H9 (cell line): ENCODE data around the gene TBC1D10B. TPM values are rescaled to one million over a fixed set of nuclear protein-coding genes. Genes with fewer than 3 reads are reported as not detected.

Source experiments
- DNase-seq: peaks from one replicate; pipeline ENCODE4 v3.0.0-alpha.2; 2017
- H2AFZ ChIP-seq: one replicate; pipeline ENCODE4 v1.6.1; 2013; ENCODE audit warnings: mild to moderate bottlenecking, low read length, control low read depth, moderate library complexity
- H2AK5ac ChIP-seq: 2 replicates; pipeline ENCODE4 v1.6.1; 2013; ENCODE audit warnings: low read length, control low read depth, mixed read lengths; ENCODE audit not compliant: insufficient read length
- H2BK120ac ChIP-seq: one replicate; pipeline ENCODE4 v1.6.1; 2013; ENCODE audit warnings: low read depth, mild to moderate bottlenecking, low read length, control low read depth, inconsistent platforms; ENCODE audit not compliant: poor library complexity, severe bottlenecking
- H2BK12ac ChIP-seq: 2 replicates; pipeline ENCODE4 v1.6.1; 2013; ENCODE audit warnings: low read length, control low read depth, mixed read lengths, low read depth; ENCODE audit not compliant: insufficient read length
- H2BK15ac ChIP-seq: 2 replicates; pipeline ENCODE4 v1.6.1; 2013; ENCODE audit warnings: low read depth, low read length, control low read depth
- H2BK20ac ChIP-seq: one replicate; pipeline ENCODE4 v1.6.1; 2013; ENCODE audit warnings: low read depth, mild to moderate bottlenecking, low read length, control low read depth, inconsistent platforms; ENCODE audit not compliant: poor library complexity, severe bottlenecking
- H2BK5ac ChIP-seq: 2 replicates; pipeline ENCODE4 v1.6.1; 2013; ENCODE audit warnings: low read length, control low read depth, mixed read lengths; ENCODE audit not compliant: insufficient read length
- H3K14ac ChIP-seq: 2 replicates; pipeline ENCODE4 v1.6.1; 2013; ENCODE audit warnings: low read length, control low read depth; ENCODE audit not compliant: insufficient read depth
- H3K18ac ChIP-seq: 2 replicates; pipeline ENCODE4 v1.6.1; 2013; ENCODE audit warnings: low read depth, mild to moderate bottlenecking, mixed read lengths, low read length, control low read depth; ENCODE audit not compliant: insufficient read length
- H3K23ac ChIP-seq: 2 replicates; pipeline ENCODE4 v1.6.1; 2013; ENCODE audit warnings: low read length, control low read depth, mixed read lengths, low read depth; ENCODE audit not compliant: insufficient read length
- H3K23me2 ChIP-seq: 2 replicates; pipeline ENCODE4 v1.6.1; 2013; ENCODE audit warnings: low read depth, mild to moderate bottlenecking, mixed read lengths, low read length, control low read depth; ENCODE audit not compliant: insufficient read length, poor library complexity, severe bottlenecking
- H3K27ac ChIP-seq: 2 replicates; pipeline ENCODE4 v1.5.1; 2013; ENCODE audit warnings: low read length, control low read depth, mixed read lengths, low read depth; ENCODE audit not compliant: insufficient read length
- H3K27me3 ChIP-seq: 2 replicates; pipeline ENCODE4 v1.6.1; 2013; ENCODE audit warnings: low read length, control low read depth, inconsistent platforms; ENCODE audit not compliant: insufficient read depth
- H3K4ac ChIP-seq: 2 replicates; pipeline ENCODE4 v1.6.1; 2013; ENCODE audit warnings: low read depth, mild to moderate bottlenecking, control low read depth, inconsistent platforms, low read length, moderate library complexity
- H3K4me1 ChIP-seq: 2 replicates; pipeline ENCODE4 v1.6.1; 2013; ENCODE audit warnings: low read length, control low read depth, inconsistent platforms; ENCODE audit not compliant: insufficient read depth
- H3K4me2 ChIP-seq: 2 replicates; pipeline ENCODE4 v1.6.1; 2013; ENCODE audit warnings: low read length, control low read depth, mixed read lengths; ENCODE audit not compliant: insufficient read length, insufficient read depth
- H3K56ac ChIP-seq: 2 replicates; pipeline ENCODE4 v1.6.1; 2013; ENCODE audit warnings: low read depth, mild to moderate bottlenecking, mixed read lengths, low read length, control low read depth; ENCODE audit not compliant: insufficient read length
- H3K79me1 ChIP-seq: 2 replicates; pipeline ENCODE4 v1.6.1; 2013; ENCODE audit warnings: low read depth, mild to moderate bottlenecking, moderate library complexity, low read length, control low read depth, inconsistent platforms; ENCODE audit not compliant: insufficient read depth, poor library complexity, severe bottlenecking
- H3K79me2 ChIP-seq: 2 replicates; pipeline ENCODE4 v1.6.1; 2013; ENCODE audit warnings: low read length, control low read depth, inconsistent platforms; ENCODE audit not compliant: insufficient read depth
- H3K9ac ChIP-seq: 2 replicates; pipeline ENCODE4 v1.6.1; 2013; ENCODE audit warnings: low read length, control low read depth, mixed read lengths; ENCODE audit not compliant: insufficient read length; ENCODE audit errors: extremely low read depth
- H3K9me3 ChIP-seq: one replicate; pipeline ENCODE4 v1.6.1; 2013; ENCODE audit warnings: low read depth, low read length, inconsistent platforms; ENCODE audit not compliant: control insufficient read depth
- H3T11ph ChIP-seq: one replicate; pipeline ENCODE4 v1.6.1; 2013; ENCODE audit warnings: mild to moderate bottlenecking, low read length, control low read depth, inconsistent platforms
- H4K20me1 ChIP-seq: one replicate; pipeline ENCODE4 v1.6.1; 2013; ENCODE audit not compliant: control insufficient read depth, insufficient read length, insufficient read depth
- H4K5ac ChIP-seq: 2 replicates; pipeline ENCODE4 v1.6.1; 2013; ENCODE audit warnings: low read depth, mild to moderate bottlenecking, mixed read lengths, low read length, control low read depth; ENCODE audit not compliant: insufficient read length
- H4K8ac ChIP-seq: replicated peaks from 2 replicates; pipeline ENCODE4 v1.6.1; 2013; ENCODE audit warnings: low read length, control low read depth, mixed read lengths, low read depth; ENCODE audit not compliant: insufficient read length
- H4K91ac ChIP-seq: 2 replicates; pipeline ENCODE4 v1.6.1; 2013; ENCODE audit warnings: low read depth, mild to moderate bottlenecking, moderate library complexity, mixed read lengths, low read length, control low read depth; ENCODE audit not compliant: insufficient read length
- H3K27ac Mint-ChIP-seq, 3 experiments: 2 replicates in 2 of 3; 3 replicates in 1 of 3; pipeline ENCODE4 v1.8.0; 2020 to 2021; ENCODE audit warnings: mixed read lengths in 3 of 3, mild to moderate bottlenecking in 1 of 3, moderate library complexity in 1 of 3
- H3K27me3 Mint-ChIP-seq: 2 replicates; pipeline ENCODE4 v1.8.0; 2021; ENCODE audit warnings: low read depth, mild to moderate bottlenecking, moderate library complexity, mixed read lengths
- H3K36me3 Mint-ChIP-seq, 3 experiments: 2 replicates in 2 of 3; 3 replicates in 1 of 3; pipeline ENCODE4 v1.8.0; 2020 to 2021; ENCODE audit warnings: low read depth in 3 of 3, mixed read lengths in 3 of 3; ENCODE audit not compliant: insufficient read depth in 1 of 3
- H3K4me1 Mint-ChIP-seq, 2 experiments: 2 replicates each; pipeline ENCODE4 v1.8.0; 2020; ENCODE audit warnings: mixed read lengths in 2 of 2
- H3K4me3 Mint-ChIP-seq, 2 experiments: 2 replicates in 1 of 2; 3 replicates in 1 of 2; pipeline ENCODE4 v1.8.0; 2020 to 2021; ENCODE audit warnings: mild to moderate bottlenecking in 2 of 2, mixed read lengths in 2 of 2, moderate library complexity in 1 of 2
- H3K9me3 Mint-ChIP-seq, 2 experiments: 2 replicates in 1 of 2; 3 replicates in 1 of 2; pipeline ENCODE4 v1.8.0; 2020; ENCODE audit warnings: mild to moderate bottlenecking in 2 of 2, mixed read lengths in 2 of 2, moderate library complexity in 1 of 2
- WGBS: extraction: QIAGEN DNeasy Blood & Tissue Kit; methylation state at CpG from one replicate; pipeline ENCODE4 v1.1.7; 2013; ENCODE audit warnings: missing lambda C conversion rate, low lambda C conversion rate, mixed read lengths; ENCODE audit not compliant: insufficient read length; ENCODE audit errors: extremely low coverage; 5-methylcytosine and 5-hydroxymethylcytosine counted together
- total RNA-seq: library from RNA; stranded (reverse); gene quantifications from 2 replicates; pipeline ENCODE4 v1.2.1, GENCODE V29; 2021
- TF ChIP-seq, protein P1 (sequence below): fragments of 200-600 bp; sonication (generic); conservative IDR thresholded peaks from 3 replicates; pipeline ENCODE4 v1.8.0; 2021; ENCODE audit warnings: antibody characterized with exemption, mild to moderate bottlenecking

The TBC1D10B gene
- total RNA-seq, 1 experiment from 2014 or later, result 25.6 TPM

DNA sequence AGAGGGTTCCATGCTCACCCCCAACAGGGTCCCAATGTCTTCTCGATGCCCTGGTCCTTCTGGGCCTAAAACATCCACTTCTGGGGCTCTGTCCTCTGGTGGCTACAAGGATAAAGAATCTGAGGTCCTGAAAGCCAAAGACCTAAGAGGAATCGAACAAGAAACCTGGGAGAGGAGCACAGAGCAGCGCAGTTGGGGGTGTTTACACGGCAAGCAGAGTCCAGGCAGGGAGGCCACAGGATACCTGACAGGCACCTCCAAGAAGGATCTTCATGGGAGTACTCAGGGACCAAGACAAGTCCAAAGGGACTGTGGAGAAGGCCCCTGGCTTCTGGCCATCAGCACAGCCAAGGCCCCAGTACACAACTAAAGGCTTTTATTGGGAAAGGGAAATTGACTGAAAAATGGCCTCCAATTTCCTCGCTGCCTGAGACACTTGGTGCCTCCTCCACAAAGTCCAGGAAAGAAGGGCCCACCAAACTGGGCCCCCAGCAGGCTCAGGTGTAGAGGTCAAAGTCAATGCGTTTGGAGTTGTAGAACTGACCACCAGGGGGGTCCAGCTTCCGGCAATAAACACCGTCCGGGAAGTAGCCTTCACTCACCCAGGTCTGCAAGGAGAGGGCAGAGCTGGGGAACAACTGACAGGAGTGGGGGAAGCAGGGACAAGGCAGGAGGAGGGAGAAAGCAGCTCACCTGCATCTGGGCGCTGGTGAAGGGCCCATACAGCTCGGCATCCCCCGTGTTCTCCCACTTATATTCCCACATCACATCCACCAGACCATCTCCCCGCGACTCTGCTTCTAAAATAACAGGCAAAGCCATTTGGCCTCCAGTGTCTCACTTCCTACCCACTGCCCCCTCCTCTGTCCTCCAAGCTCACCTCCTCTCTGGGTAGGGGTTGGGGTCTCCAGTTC is 17.5 kb downstream of the TBC1D10B start:
- Histone ChIP-seq H2AFZ (no peak overlapping the region), H3K4ac (no peak overlapping the region), H3K9me3 (no peaks in the 10 kb centered on the region), H3K79me1 (peaks cover 8% of the 10 kb centered on the region), H3K27me3 (no peaks in the 10 kb centered on the region), H4K20me1 (no peaks in the 10 kb centered on the region), H2BK15ac (no peak overlapping the region), H2BK5ac (no peak overlapping the region), H2AK5ac (no peak overlapping the region), H4K5ac (no peak overlapping the region), H3K23ac (no peak overlapping the region), H2BK120ac (no peak overlapping the region), H3K18ac (no peak overlapping the region), H3K27ac (no peak overlapping the region), H4K8ac (no peak overlapping the region), H4K91ac (no peak overlapping the region), H3K14ac (no peak overlapping the region), H3K4me1 (no peaks in the 10 kb centered on the region), H3K23me2 (peaks cover 13% of the 10 kb centered on the region), H3K56ac (no peak overlapping the region), H3K4me2 (no peak overlapping the region), H3T11ph (no peak overlapping the region), H2BK20ac (no peak overlapping the region), H3K79me2 (peaks cover 3% of the 10 kb centered on the region; the same call in 1 of the 2 replicates), H3K9ac (no peak overlapping the region), H2BK12ac (no peak overlapping the region)
- peak overlapping the region in 2 of 3 experiments; percentile 25 to 72; a peak in 2 of 7 replicates for H3K27ac Mint-ChIP-seq
- peaks cover 19 to 24% of the 10 kb centered on the region in 2 experiments for H3K4me1 Mint-ChIP-seq
- no peaks in the 10 kb centered on the region for H3K9me3 Mint-ChIP-seq
- H3K36me3 Mint-ChIP-seq, result peaks cover 27 to 65% (median 58%) of the 10 kb centered on the region in 3 experiments; a peak in 6 of 7 replicates
- DNase-seq, result no peak
- no CpG with 5 or more reads among the region's 14 CpGs for WGBS
- H3K4me3 Mint-ChIP-seq, result peak overlapping the region; percentile 51 to 65; a peak in 3 of 5 replicates
- TF ChIP-seq, protein P1, sequence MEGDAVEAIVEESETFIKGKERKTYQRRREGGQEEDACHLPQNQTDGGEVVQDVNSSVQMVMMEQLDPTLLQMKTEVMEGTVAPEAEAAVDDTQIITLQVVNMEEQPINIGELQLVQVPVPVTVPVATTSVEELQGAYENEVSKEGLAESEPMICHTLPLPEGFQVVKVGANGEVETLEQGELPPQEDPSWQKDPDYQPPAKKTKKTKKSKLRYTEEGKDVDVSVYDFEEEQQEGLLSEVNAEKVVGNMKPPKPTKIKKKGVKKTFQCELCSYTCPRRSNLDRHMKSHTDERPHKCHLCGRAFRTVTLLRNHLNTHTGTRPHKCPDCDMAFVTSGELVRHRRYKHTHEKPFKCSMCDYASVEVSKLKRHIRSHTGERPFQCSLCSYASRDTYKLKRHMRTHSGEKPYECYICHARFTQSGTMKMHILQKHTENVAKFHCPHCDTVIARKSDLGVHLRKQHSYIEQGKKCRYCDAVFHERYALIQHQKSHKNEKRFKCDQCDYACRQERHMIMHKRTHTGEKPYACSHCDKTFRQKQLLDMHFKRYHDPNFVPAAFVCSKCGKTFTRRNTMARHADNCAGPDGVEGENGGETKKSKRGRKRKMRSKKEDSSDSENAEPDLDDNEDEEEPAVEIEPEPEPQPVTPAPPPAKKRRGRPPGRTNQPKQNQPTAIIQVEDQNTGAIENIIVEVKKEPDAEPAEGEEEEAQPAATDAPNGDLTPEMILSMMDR, result peak; percentile 49; the same call in 2 of the 3 replicates
- no peaks in the 10 kb centered on the region; the same call in 1 of the 2 replicates for H3K27me3 Mint-ChIP-seq
